BJ (cell line): Measurements from ENCODE around the gene NR2F2. TPM values are rescaled to one million over a fixed set of nuclear protein-coding genes. Genes with fewer than 3 reads are reported as not detected.

Source experiments
- CTCF ChIA-PET: fragments of 350-600 bp; formaldehyde crosslinking; extraction: SDS; loops from one replicate; lab custom pipeline; 2021; ENCODE audit warnings: antibody characterized with exemption, inconsistent platforms; lab: Yijun Ruan, JAX
- POLR2A ChIA-PET: fragments of 300-600 bp; sonication (Branson Sonifier 250); formaldehyde crosslinking; extraction: SDS; loops from one replicate; lab custom pipeline; 2021; ENCODE audit warnings: antibody characterized with exemption; lab: Charles Lee
- DNase-seq: peaks from one replicate; pipeline ENCODE4 v3.0.0-alpha.2; 2011; ENCODE audit warnings: low read depth
- H3K27me3 ChIP-seq: 2 replicates; pipeline ENCODE4 v1.6.0; 2011; ENCODE audit warnings: low read length; ENCODE audit not compliant: control insufficient read depth, insufficient read depth
- H3K36me3 ChIP-seq: 2 replicates; pipeline ENCODE4 v1.5.1; 2011; ENCODE audit warnings: low read length; ENCODE audit not compliant: control insufficient read depth, insufficient read depth
- H3K4me3 ChIP-seq: 2 replicates; pipeline ENCODE4 v1.5.1; 2011; ENCODE audit warnings: low read depth, mild to moderate bottlenecking, control low read depth, low read length
- CTCF ChIP-seq: IDR thresholded peaks from 2 replicates; pipeline ENCODE4 v1.5.1; 2011; ENCODE audit warnings: low read depth, mild to moderate bottlenecking, control low read depth, inconsistent platforms, low read length, moderate library complexity; ENCODE audit not compliant: insufficient read depth
- polyA plus RNA-seq: library from polyadenylated mRNA; depleted of rRNA; stranded (reverse); fragments of >200 nt; gene quantifications from 2 replicates; pipeline ENCODE4 v1.2.3, GENCODE V29; 2011

The NR2F2 gene
- polyA plus RNA-seq, 1 experiment: 50.0 TPM

- no peak for DNase-seq
- POLR2A ChIA-PET: interaction anchor here (0.5 kb wide), 1 partner anchor 133 kb away, joined by 11 read pairs; no protein-coding TSS in a partner anchor
- no peak for TF ChIP-seq CTCF
- Histone ChIP-seq H3K27me3 (no peaks in the 10 kb centered on the region), H3K4me3 (no peak overlapping the region), H3K36me3 (no peaks in the 10 kb centered on the region)
- CTCF ChIA-PET: no interaction called here
Observed at GRCh38 chr15:96293441-96293840, 37.1 kb upstream of the NR2F2 start.

GRCh38 chr15:96294766-96295165 is 35.7 kb upstream of the NR2F2 start:
- Histone ChIP-seq H3K27me3 (no peaks in the 10 kb centered on the region), H3K4me3 (no peak overlapping the region), H3K36me3 (no peaks in the 10 kb centered on the region)
- TF ChIP-seq CTCF: no peak
- POLR2A ChIA-PET: no interaction called here
- DNase-seq: no peak
- CTCF ChIA-PET: no interaction called here

- ChIA-PET POLR2A (no interaction called here), CTCF (no interaction called here)
- no peak for DNase-seq
- TF ChIP-seq CTCF: no peak
- H3K36me3 ChIP-seq: no peaks in the 10 kb centered on the region
- H3K4me3 ChIP-seq: no peak overlapping the region
- no peaks in the 10 kb centered on the region for H3K27me3 ChIP-seq
Observed at GRCh38 chr15:96296264-96296663, 34.2 kb upstream of the NR2F2 start.

- Histone ChIP-seq H3K36me3 (no peaks in the 10 kb centered on the region), H3K4me3 (no peak overlapping the region), H3K27me3 (no peaks in the 10 kb centered on the region)
- CTCF ChIA-PET: interaction anchor here (0.6 kb wide), 1 partner anchor 1086 kb away, joined by 3 read pairs; no protein-coding TSS in a partner anchor
- no peak for TF ChIP-seq CTCF
- DNase-seq: no peak
- POLR2A ChIA-PET: no interaction called here
Observed at GRCh38 chr15:96297783-96298182, 32.7 kb upstream of the NR2F2 start.

- DNase-seq: no peak
- POLR2A ChIA-PET: no interaction called here
- CTCF ChIA-PET: no interaction called here
Observed at GRCh38 chr15:96298217-96298616, 32.3 kb upstream of the NR2F2 start.

More at GRCh38 chr15:96298217-96298616, 32.3 kb upstream of the NR2F2 start:
- Histone ChIP-seq H3K36me3 (no peaks in the 10 kb centered on the region), H3K27me3 (no peaks in the 10 kb centered on the region), H3K4me3 (no peak overlapping the region)
- TF ChIP-seq CTCF: no peak
